Endometrial microvascular endothelial cells (primary cell): ENCODE results near the gene MXD1. TPM values are rescaled to one million over a fixed set of nuclear protein-coding genes. Genes with fewer than 3 reads are reported as not detected.
"Not testable (repeated sequence)": the region's sequence is repeated elsewhere in the genome, so short reads cannot be mapped to it uniquely, and the experiment has no call there.

Source experiments
- in situ Hi-C: cut with HindIII; loops from 2 replicates; pipeline ENCODE4 v1.10.0; 2017; ENCODE audit warnings: low sequenced_read_pairs, low pct_unique_long_range_greater_than_20kb; ENCODE audit errors: inconsistent ontology term
- total RNA-seq: library from RNA; depleted of rRNA; stranded (reverse); fragments of >200 nt; gene quantifications from one replicate; pipeline ENCODE4 v1.2.3, GENCODE V29; 2015; ENCODE audit errors: inconsistent ontology term

MXD1 gene
- total RNA-seq, 1 donor from 2014 or later = 4.1 TPM

DNA sequence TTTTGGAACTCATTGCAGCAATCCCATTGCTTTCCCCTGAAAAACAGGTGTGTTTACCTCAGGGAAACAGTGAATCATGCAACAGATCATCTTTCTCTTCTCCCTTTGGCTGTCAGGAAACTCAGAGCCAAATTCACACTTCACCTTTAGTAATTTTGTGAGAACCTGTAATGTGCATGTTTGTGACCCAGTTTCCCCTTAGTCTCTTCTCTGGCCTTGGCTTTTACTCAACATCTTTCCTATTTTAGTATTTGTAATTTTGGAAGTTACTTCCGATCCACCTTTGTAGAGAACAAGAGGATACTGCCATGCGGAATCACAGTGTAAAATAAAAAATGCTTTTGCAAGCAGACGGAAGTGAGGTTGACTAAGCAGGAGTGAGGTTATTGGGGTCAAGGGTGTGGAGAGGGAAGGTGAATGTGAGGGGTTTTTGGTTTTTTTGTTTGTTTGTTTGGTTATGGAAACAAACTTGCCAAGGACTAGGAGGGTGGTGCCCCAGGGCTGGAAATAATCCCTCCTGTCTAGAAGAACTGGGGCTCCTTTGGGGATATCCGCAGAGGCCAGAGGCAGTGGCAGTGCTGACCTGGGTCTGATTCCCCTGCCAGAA, 32.5 kb downstream of the MXD1 start:
- in situ Hi-C loops = loop anchor here (25.0 kb wide), 1 partner anchor 140 kb away; the partner anchor contains the start of gene PCBP1

DNA sequence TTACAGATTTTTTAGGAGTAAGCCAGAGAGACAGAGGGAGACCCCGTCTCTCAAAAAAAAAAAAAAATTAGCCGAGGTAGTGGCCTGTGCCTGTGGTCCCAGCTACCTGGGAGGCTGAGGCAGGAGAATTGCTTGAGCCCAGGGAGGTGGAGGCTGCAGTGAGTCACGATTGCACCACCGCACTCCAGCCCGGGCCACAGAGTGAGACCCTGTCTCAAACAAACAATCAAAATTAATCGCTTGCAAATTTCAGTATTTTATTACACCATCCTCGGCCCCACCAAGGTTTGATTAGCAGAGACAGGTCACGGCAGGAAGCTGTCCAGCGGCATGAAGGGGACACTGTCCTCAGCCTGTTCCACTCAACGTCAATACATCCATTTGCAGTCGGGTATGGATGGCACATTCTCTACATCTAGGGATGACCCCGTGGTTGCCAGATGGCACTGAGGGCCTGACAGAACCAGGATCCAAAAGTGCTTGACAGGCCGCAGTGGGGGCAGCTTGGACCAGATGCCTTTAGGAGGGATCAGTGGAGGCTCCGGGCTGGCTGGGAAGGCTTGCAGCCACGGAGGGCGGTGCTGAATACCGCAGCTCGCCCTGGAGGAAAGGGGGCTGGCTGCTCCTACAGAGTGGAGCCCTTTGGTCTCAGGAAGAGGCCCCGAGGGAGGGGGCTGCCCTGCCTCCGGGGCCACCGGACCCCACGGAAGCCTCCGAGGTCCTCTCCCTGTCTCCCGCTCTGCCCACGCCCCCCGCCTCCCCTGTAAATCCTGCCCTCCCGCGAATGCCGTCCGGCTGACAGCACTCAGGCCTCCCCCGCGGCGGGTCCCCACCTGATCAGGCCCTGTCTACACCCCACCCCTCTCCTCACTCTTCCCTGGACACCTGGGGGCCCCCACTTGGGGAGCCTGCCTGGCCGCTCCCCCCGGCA, 33.4 kb downstream of the MXD1 start:
- in situ Hi-C loops = loop anchor here (25.0 kb wide), 1 partner anchor 139 kb away; the partner anchor contains the start of gene PCBP1

DNA sequence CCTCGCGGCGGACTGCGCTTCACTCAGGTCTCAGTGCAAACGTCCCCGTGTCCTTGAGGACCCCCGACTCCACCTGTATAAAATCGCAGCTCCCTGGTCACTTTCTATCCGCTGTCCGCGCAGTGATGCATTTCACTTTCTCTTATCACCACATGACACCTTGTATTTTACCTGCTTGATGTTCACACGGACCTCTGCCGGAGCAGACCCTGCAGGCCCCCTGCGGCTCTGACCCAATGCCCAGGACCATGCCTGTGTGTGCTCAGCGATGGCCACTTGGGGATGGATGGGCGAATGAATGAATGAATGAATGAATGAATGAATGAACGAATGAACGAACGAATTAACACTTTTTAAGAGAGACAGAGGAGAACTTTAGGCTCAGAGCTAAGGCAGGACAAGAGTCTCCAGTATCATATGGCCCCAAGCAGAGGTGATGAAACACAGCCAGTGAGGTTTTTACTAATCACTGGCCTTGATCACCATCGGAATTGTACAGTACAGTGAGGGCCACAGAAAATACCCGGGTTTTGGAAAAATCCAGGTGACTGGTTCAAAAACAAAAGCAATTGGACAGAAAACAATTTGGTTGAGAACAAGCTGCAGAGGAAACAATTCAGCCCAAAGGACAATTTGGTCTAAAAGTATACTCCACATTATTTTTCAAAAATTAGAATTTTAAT, 34.2 kb downstream of the MXD1 start:
- in situ Hi-C loops = loop anchor here (25.0 kb wide), 1 partner anchor 138 kb away; the partner anchor contains the start of gene PCBP1

DNA sequence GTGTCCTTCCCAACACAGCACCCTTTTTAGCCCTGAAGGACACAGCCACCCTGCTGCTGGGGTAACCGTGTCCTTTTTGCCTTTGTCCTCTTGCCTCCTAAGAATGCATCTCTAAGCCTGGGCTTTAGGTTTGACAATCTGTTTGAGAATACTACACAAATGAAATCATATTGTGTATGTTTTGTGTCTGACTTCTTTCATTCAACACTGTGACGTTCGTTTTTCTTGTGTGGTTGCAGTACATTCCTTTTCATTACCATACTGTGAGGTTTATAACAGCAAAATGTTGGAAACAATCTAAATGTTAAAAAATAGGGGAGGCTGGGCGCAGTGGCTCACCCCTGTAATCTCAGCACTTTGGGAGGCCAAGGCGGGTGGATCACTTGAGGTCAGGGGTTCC, 35.3 kb downstream of the MXD1 start:
- in situ Hi-C loops = no loop called here

DNA sequence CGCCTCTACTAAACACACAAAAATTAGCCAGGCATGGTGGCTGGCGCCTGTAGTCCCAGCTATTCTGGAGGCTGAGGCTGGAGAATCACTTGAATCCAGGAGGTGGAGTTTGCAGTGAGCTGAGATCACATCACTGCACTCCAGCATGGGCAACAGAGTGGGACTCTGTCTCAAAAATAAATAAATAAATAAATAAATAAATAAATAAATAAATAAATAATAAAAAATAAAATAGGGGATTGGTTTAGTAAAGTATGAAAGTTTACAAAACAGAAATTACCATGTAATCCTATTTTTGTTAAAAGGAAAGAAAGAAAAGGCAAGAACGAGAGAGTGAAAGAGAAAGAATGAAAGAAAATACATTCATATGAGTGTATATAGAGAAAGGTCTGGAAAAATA, 35.8 kb downstream of the MXD1 start:
- in situ Hi-C loops = not testable (repeated sequence)

DNA sequence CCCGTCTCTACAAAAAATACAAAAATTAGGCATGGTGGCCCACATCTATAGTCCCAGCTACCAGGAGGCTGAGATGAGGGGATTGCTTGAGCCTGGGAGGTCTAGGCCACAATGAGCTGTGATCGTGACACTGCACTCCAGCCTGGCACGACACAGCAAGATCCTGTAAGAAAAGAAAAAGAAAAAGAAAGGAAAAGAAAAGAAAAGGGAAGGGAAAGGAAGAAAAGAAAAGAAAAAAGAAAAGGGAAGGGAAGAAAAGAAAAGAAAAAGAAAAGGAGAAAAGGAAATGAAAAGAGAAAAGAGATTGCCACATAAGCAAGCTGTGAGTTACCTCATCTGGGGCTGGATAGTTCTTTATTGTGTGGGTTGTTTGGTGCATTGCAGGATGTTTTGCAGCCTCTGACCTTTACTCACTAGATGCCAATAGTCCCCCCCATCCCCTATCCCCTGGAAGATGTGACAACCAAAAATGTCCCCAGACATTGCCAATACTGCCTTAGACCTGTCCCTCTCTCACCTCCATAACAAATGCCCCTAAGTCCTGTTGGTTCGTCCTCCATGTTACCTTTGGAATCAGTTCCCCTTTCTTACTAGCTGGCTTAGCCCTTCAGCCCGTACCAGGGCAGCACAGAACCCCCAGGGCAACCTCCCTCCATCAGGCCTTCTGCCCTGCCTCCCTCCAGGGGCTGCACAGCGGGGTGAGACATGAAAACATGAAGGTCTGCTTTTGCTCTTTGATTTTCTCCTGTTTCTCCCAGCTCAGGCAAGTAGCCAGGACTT, 37.6 kb downstream of the MXD1 start:
- in situ Hi-C loops = no loop called here

DNA sequence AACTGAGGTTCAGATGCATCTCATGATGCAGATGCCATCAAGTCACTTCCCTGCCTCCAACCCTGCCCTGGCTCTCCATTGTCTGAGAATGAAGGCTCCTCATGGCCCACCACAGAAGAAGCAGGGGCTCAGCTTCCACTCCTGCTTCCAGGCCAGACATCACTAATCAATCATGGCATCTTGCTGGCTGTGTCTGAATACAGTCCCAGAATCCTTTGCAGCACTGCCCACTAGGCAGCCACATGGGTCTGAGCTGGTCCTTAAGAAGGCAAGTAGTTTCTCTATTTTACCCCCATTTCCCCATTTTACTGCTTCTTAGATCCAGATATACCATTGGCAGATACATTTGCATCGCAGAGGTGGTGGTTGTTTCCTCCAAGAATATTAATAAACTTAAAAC, 39.2 kb downstream of the MXD1 start:
- in situ Hi-C loops = no loop called here

DNA sequence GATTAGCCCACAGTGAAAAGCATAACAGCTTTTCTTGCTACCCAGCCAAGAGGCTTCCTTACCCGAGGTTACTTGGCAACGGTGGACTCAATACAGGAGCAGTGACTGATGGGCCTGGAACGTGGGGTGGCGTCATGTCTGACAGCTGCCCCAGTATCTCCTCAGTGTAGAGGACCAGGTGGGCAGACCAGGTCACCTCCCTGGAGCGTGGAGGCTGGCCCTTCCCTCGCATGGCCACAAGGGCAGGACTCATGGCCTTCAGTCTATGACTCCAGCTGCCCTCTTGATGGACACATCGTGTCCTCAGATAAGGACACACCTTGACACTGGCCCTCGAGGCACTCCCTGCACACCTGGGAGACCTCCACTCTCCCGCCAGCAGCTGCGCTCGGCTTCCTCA, 40.1 kb downstream of the MXD1 start:
- in situ Hi-C loops = no loop called here

DNA sequence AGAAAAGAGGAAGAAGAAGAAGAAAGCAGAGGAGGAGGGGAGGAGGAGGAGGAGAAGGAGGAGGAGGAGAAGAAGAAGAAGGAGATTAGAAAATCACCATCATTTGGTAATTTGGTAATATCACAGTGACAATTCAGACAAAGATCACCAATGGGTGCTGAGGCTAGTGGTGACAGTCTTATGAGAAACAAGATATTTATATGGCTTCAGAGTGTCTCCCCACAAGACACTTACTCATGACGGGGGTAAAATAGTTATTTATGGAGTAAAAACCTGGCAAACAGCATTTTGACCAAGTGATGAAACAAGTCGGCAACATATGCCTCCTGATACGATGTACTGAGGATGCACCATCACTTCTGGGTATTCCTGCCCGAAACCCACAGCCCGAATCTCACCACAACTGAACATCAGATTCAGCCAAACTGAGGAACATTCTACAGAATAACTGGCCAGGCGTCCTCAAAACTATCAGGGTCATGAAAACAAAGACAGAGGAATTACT, 41.6 kb downstream of the MXD1 start:
- in situ Hi-C loops = no loop called here

DNA sequence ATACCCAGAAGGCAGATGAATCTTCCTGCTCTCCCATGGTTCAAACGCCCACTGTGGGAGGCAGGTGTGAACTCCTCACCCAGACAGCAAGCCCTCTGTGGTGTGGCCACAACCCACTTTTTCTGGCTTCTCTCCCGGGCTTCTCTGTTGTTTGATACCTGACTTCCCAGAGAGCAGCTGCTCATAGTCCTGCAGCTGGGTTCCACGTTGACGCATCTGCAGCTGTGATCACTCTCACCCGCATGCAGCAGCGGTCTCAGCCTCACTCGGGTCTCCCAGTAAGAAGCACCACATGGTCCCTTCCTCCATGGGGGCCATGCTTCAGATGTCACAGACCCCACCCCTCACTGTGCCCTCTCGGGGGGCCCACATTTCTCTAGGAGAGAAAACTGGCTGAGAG, 43.1 kb downstream of the MXD1 start:
- in situ Hi-C loops = no loop called here

DNA sequence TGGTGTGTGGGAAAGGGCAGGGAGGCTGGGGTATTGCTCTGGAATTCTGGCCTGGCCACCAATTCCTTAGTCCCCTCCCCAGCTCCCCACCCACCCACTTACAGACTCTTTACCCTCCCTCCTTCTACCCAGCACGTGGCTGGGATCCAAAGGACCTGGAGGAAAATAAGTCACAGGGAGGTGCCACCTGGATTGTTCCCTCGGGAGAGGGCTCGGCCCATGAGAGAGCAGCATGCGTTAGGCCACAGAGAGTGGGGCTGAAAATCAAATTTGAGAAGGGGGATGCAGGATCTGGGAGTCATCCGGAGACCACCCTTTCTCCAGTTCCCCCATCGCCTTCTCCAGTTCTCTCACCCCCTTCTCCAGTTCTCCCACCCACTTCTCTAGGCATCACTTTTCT, 43.6 kb downstream of the MXD1 start:
- in situ Hi-C loops = no loop called here

DNA sequence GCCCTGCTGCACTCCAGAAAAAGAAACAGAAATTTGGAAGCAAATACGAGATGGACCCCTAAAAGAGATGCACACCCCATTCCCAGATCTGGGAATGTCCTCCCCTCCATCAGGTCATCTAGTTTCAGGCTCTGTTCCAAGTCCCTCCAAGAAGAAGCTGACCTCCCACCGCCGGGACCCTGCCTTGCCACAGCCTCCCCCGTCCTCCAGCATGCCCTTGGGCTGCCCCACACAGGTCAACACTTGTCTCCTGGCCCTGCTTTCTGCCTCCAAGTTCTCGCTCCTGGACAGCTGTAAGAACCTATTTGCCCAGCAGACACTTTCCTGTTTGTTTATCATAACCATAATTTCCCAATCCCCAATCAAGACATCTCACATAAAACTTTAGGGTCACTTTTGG, 44.5 kb downstream of the MXD1 start:
- in situ Hi-C loops = no loop called here

DNA sequence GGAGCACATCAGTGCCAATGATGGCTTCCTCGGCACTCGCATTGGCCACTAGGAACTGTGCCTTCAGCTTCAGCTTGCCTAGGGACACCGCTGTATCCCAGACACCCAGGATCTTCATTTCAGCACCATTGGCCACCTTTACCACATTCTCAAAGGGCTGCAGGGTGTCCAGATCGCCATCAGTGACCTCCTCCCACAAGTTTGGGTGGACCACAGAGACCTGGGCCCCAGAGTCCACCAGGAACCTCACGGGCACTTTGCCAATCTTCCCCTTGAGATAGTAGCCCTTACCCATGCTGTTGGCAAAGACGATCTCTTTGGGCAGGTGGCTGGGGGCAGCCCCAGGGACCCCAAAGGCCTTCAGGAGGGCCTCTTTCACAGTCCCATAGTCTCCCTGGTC, 45.9 kb downstream of the MXD1 start:
- in situ Hi-C loops = no loop called here

DNA sequence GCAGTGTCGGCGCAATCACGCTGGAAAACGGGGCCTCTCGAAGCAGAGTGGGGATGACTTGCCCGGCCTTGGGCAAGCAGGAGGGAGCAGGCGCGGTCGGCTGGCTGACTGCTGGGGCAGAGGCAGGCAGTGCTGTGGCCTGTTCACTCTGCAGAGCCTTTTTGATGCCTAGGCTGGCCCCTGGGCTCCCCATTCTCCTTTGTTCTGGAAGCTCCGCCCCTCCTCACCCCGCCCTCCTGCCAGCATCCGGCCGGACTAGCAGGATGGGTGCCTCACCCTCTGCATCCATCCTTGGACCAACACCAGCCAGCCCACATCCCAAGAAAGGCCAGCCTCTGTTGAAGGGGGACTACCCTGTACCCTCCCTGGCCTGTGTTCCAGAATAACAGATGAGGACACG, 46.6 kb downstream of the MXD1 start, which contains the start of gene ASPRV1:
ASPRV1 (minus strand) TSS at position 136 of the 400 bp plus-strand sequence. CDS start 195 bp downstream, outside the sequence.
- in situ Hi-C loops = no loop called here

DNA sequence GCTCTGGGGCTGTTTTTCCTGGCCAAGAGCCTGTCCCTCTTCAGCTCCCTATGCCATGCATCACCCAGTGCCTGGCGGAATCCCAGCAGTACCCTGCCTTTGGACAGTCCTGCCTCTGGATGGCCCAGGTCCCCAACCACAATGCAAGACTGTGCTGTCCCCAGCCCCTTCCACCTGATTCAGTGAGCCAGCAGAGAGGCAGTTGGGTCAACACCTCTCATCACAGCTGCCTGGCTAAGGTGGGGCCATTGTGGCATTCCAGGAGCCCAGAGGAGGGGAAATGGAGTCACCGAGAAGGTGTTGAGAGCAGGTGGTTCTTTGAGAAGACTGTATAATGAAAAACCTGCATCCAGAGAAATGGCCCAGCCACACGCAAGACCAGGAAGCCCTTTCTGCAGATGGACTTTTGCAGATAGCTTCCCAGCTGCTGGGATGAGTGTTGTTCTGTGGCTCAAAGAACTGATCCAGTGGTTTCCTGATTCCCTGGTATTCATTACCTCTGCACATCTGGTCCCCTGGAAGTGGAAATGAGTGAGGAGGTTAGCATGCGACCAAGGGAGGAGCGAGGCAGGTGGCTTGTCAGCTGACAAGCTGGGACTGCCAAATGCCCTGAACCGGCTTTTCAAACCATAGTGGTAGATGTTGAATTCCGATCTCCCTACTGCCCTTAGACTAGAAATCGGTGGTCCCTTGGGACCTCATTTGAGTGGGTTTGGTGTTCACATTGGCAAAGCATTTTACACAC, 48.2 kb downstream of the MXD1 start:
- in situ Hi-C loops = no loop called here

DNA sequence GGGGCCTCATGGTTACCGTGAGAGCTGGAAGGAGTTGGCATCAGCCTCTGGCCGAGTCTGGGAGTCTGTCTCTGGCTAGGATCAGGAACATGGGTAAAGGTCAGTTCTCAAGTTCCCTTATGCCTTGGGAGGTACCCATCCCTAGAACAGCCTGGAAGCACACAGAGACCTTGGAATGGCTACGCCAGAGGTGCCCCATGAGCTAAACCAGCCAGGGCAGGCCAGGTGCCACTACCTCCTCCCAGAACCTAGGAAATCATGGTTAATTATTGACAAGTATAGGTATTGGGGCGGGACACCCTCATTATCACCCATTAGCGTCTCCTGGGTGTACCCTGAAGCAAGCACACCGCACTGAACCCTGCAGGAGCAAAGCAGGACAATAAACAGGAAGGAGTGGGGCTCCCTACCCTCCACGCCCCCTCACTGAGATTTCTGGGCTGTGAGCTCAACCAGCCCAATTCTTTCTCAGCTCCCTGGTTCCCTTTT, 49.5 kb downstream of the MXD1 start:
- in situ Hi-C loops = no loop called here

DNA sequence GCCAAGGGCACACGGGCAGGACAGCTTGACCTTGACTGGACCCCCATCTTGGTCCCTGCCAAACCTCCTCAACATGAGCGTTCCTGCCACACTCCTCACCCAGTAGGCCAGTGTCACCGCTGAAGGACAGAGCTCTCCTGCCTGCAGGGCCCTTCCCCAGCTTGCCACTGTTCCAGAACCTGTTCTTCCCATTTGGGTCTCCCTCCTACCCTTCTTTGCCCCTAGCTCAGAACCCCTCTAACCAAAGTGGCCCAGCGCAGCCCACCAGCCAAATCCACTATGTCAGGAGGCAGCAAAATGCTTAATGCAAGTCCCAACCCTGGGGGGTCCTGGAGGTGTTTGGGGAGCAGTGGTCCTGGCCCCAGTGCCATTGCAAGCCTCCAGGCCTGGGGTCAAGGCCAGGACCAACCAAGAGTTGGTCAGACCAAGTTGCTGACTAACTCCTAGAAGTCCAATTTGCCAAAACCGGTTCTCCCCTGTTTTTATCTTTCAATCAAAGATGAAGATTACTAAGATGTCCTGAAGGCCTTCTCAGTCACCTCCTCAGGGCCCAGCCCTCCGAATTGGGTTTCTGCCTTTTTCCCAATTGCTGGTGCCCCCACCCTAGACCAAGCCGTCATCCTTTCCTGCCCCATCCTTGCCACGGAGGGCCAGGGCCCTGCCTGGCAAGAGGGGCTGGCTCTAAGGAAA, 51.0 kb downstream of the MXD1 start:
- in situ Hi-C loops = no loop called here
